ENCODE data around the gene F11.

The F11 gene

GRCh38 chr4:186226521-186227189 is 39.3 kb upstream of the F11 start:
- DNase-seq (ENCODE audit: extremely low read depth, insufficient read length): no peak
- TF ChIP-seq, protein P1, sequence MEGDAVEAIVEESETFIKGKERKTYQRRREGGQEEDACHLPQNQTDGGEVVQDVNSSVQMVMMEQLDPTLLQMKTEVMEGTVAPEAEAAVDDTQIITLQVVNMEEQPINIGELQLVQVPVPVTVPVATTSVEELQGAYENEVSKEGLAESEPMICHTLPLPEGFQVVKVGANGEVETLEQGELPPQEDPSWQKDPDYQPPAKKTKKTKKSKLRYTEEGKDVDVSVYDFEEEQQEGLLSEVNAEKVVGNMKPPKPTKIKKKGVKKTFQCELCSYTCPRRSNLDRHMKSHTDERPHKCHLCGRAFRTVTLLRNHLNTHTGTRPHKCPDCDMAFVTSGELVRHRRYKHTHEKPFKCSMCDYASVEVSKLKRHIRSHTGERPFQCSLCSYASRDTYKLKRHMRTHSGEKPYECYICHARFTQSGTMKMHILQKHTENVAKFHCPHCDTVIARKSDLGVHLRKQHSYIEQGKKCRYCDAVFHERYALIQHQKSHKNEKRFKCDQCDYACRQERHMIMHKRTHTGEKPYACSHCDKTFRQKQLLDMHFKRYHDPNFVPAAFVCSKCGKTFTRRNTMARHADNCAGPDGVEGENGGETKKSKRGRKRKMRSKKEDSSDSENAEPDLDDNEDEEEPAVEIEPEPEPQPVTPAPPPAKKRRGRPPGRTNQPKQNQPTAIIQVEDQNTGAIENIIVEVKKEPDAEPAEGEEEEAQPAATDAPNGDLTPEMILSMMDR (IDR thresholded peaks at IDR 0.05; ENCODE audit: insufficient read depth, low read length, poor library complexity, severe bottlenecking): no peak
- Histone ChIP-seq H3K4me3 (replicated peaks; ENCODE audit: low read depth, low read length) (no peak overlapping the region), H3K27me3 (replicated peaks; ENCODE audit: control insufficient read depth, insufficient read depth, low read length) (no peaks in the 10 kb centered on the region), H3K36me3 (ENCODE audit: control insufficient read depth, insufficient read depth, low read length) (no peaks in the 10 kb centered on the region)

- DNase-seq (ENCODE audit: extremely low read depth, insufficient read length): no peak
- TF ChIP-seq, protein P1 (IDR thresholded peaks at IDR 0.05; ENCODE audit: insufficient read depth, low read length, poor library complexity, severe bottlenecking): no peak
- Histone ChIP-seq H3K36me3 (ENCODE audit: control insufficient read depth, insufficient read depth, low read length) (no peaks in the 10 kb centered on the region), H3K4me3 (replicated peaks; ENCODE audit: low read depth, low read length) (no peak within 1 kb of the TSS), H3K27me3 (replicated peaks; ENCODE audit: control insufficient read depth, insufficient read depth, low read length) (no peaks in the 10 kb centered on the region)
These were observed 38.8 kb upstream of the F11 start, which contains the start of gene KLKB1 for GRCh38 chr4:186227221-186227620. KLKB1 (plus strand) TSS chr4:186227507; CDS start chr4:186228196, 689 bp downstream.

DNA sequence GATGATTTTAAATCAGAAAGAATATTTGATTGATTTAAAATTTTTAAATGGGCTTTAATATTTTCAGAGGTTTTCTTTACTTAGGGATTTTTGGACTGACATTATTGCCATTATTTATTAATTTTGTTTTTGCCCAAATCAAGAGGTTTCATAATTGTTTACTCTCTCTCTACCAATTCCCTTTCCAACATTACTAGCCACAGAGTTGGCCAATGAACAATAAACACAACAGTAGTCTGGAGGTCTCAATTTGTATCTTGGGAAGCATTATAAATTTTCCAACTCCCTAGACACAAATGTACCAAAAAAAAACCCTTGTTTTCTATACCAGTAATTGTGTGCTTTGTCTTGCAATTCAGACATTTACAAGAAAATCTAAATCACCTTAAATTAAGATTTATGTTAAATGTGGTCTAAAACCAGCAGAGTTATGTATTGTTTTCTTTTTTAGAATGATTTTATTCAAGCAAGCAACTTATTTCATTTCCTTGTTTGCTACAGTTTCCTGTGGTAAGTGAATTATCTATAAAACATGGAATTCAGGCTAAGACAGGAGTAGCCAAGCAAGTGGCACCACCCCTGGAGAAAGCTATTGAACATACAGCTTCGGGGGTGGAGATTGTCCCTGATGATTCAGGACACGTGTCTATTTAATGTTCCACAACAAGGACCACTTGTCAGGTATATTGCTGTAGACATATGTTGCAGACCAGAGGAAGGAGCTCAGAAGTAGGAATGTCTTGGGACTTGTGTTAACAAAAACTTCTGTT is 38.1 kb upstream of the F11 start:
- no peaks in the 10 kb centered on the region for H3K27me3 ChIP-seq (replicated peaks; ENCODE audit: control insufficient read depth, insufficient read depth, low read length)
- TF ChIP-seq, protein P1 (IDR thresholded peaks at IDR 0.05; ENCODE audit: insufficient read depth, low read length, poor library complexity, severe bottlenecking): no peak
- no peak overlapping the region for H3K4me3 ChIP-seq (replicated peaks; ENCODE audit: low read depth, low read length)
- DNase-seq (ENCODE audit: extremely low read depth, insufficient read length): no peak
- H3K36me3 ChIP-seq (ENCODE audit: control insufficient read depth, insufficient read depth, low read length): no peaks in the 10 kb centered on the region

DNA sequence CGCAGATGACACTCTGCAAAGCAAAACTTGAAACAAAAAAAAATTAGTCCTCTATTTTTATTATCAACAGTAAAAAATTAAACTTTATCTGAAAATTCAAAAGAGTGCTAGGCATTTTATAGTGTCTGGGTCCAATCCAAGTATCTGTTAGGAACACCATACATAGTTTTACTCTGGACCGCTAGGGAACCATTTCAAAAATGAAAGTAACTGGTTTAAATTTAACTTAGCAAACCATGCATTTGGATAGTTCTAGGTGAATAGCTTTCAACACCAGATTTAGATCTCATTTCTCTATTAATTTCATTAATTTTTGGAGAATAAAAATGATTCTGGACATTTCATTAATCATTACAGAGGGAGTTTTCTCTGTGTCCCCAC is 37.5 kb upstream of the F11 start:
- Histone ChIP-seq H3K4me3 (replicated peaks; ENCODE audit: low read depth, low read length) (no peak overlapping the region), H3K36me3 (ENCODE audit: control insufficient read depth, insufficient read depth, low read length) (no peaks in the 10 kb centered on the region), H3K27me3 (replicated peaks; ENCODE audit: control insufficient read depth, insufficient read depth, low read length) (no peaks in the 10 kb centered on the region)
- TF ChIP-seq, protein P1 (IDR thresholded peaks at IDR 0.05; ENCODE audit: insufficient read depth, low read length, poor library complexity, severe bottlenecking): no peak
- DNase-seq (ENCODE audit: extremely low read depth, insufficient read length): no peak

GRCh38 chr4:186234367-186234766 is 31.6 kb upstream of the F11 start:
- H3K27me3 ChIP-seq (replicated peaks; ENCODE audit: control insufficient read depth, insufficient read depth, low read length): no peaks in the 10 kb centered on the region
- H3K4me3 ChIP-seq (replicated peaks; ENCODE audit: low read depth, low read length): no peak overlapping the region
- no peak for DNase-seq (ENCODE audit: extremely low read depth, insufficient read length)
- no peaks in the 10 kb centered on the region for H3K36me3 ChIP-seq (ENCODE audit: control insufficient read depth, insufficient read depth, low read length)
- TF ChIP-seq, protein P1 (IDR thresholded peaks at IDR 0.05; ENCODE audit: insufficient read depth, low read length, poor library complexity, severe bottlenecking): no peak

Data from GM06990 (cell line).